Activated naive CD4-positive, alpha-beta T cell treated with anti-CD3 and anti-CD28 coated beads, Interleukin-2, amount 50 U/mL, for 16 hours (primary cell): ENCODE data around the gene MGA.

ENCODE experiments used
- DNase-seq: peaks from one replicate; pipeline ENCODE4 v3.0.0-alpha.2; 2020

MGA gene

GRCh38 chr15:41659190-41659589, 1.0 kb upstream of the MGA start:
- DNase-seq, result no peak

- no peak for DNase-seq
Observed at GRCh38 chr15:41659855-41660234, 360 bp upstream of the MGA start.

GRCh38 chr15:41661078-41661517, 893 bp downstream of the MGA start:
- no peak for DNase-seq

- peak; percentile 69 for DNase-seq
Observed at GRCh38 chr15:41661518-41662225, 1.5 kb downstream of the MGA start.

GRCh38 chr15:41666353-41666920, 6.2 kb downstream of the MGA start:
- DNase-seq, result no peak

- DNase-seq, result no peak
Observed at GRCh38 chr15:41669701-41670100, 9.5 kb downstream of the MGA start.

GRCh38 chr15:41671656-41672648, 11.7 kb downstream of the MGA start:
- DNase-seq, result no peak

GRCh38 chr15:41675337-41675736, 15.1 kb downstream of the MGA start:
- DNase-seq, result no peak

GRCh38 chr15:41678742-41679141, 18.5 kb downstream of the MGA start:
- DNase-seq, result no peak

- no peak for DNase-seq
Observed at GRCh38 chr15:41683955-41684354, 23.8 kb downstream of the MGA start.

GRCh38 chr15:41688671-41689070, 28.5 kb downstream of the MGA start:
- DNase-seq, result no peak

- no peak for DNase-seq
Observed at GRCh38 chr15:41689083-41689482, 28.9 kb downstream of the MGA start.

GRCh38 chr15:41689834-41690233, 29.6 kb downstream of the MGA start:
- no peak for DNase-seq

- no peak for DNase-seq
Observed at GRCh38 chr15:41690636-41691035, 30.4 kb downstream of the MGA start.

GRCh38 chr15:41691471-41691870, 31.3 kb downstream of the MGA start:
- no peak for DNase-seq

- no peak for DNase-seq
Observed at GRCh38 chr15:41692049-41692448, 31.8 kb downstream of the MGA start.

GRCh38 chr15:41693757-41694156, 33.6 kb downstream of the MGA start:
- DNase-seq, result no peak

GRCh38 chr15:41695750-41696436, 35.7 kb downstream of the MGA start:
- peak; percentile 33 for DNase-seq

- no peak for DNase-seq
Observed at GRCh38 chr15:41698779-41699178, 38.6 kb downstream of the MGA start.

- no peak for DNase-seq
Observed at GRCh38 chr15:41703120-41703519, 42.9 kb downstream of the MGA start.

GRCh38 chr15:41713047-41713446, 52.8 kb downstream of the MGA start:
- DNase-seq, result no peak

- DNase-seq, result no peak
Observed at GRCh38 chr15:41714291-41714690, 54.1 kb downstream of the MGA start.

GRCh38 chr15:41716864-41717263, 56.7 kb downstream of the MGA start:
- DNase-seq, result no peak
